SK-N-SH treated with all-trans-retinoic acid at 6 μM for 48 hours (cell line): ENCODE measurements around the gene ARHGAP26.

Source experiments
- ZNF565 ChIP-seq: fragments of 450-650 bp; formaldehyde crosslinking; conservative IDR thresholded peaks from 2 replicates; pipeline ENCODE4 v1.5.0; 2020; ENCODE audit warnings: low read depth, mild to moderate bottlenecking, moderate library complexity
- ZNF70 ChIP-seq: fragments of 450-650 bp; formaldehyde crosslinking; IDR thresholded peaks from 2 replicates; pipeline ENCODE4 v1.5.0; 2020; ENCODE audit warnings: mild to moderate bottlenecking, moderate library complexity
- TF ChIP-seq, protein P1 (sequence below): fragments of 250-450 bp; sonication (Bioruptor Pico); IDR thresholded peaks from 2 replicates; pipeline ENCODE4 v1.8.0; 2021; ENCODE audit warnings: low read depth, mild to moderate bottlenecking, moderate library complexity, borderline replicate concordance
- TF ChIP-seq, protein P2 (sequence below): fragments of 250-450 bp; sonication (Bioruptor Pico); IDR thresholded peaks from 2 replicates; pipeline ENCODE4 v1.8.0; 2020; ENCODE audit warnings: mild to moderate bottlenecking, moderate library complexity, borderline replicate concordance
- TF ChIP-seq, protein P3 (sequence below): fragments of 250-450 bp; sonication (Bioruptor Pico); IDR thresholded peaks from 2 replicates; pipeline ENCODE4 v1.5.1; 2020; ENCODE audit warnings: low read depth, mild to moderate bottlenecking, moderate library complexity

DNA sequence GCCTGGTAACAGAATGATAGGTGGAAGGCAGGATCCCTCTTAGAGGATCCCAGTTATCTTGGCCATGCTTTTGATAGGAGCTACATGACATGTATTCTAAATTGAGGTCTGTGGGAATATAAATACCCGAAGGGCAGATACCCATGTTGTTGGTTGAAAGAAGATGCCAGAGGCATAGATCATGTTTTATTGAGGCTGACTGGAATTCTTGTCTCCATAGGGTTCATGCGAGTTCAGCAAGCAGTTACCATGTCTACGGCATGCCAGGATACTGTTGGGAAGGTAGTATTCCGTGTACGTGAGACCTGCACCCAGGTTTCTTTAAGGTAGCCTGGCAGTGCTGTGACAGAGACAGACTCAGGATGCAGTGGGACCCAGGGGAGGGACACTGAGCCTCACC lies 402.6 kb downstream of the ARHGAP26 start:
- TF ChIP-seq, protein P1, sequence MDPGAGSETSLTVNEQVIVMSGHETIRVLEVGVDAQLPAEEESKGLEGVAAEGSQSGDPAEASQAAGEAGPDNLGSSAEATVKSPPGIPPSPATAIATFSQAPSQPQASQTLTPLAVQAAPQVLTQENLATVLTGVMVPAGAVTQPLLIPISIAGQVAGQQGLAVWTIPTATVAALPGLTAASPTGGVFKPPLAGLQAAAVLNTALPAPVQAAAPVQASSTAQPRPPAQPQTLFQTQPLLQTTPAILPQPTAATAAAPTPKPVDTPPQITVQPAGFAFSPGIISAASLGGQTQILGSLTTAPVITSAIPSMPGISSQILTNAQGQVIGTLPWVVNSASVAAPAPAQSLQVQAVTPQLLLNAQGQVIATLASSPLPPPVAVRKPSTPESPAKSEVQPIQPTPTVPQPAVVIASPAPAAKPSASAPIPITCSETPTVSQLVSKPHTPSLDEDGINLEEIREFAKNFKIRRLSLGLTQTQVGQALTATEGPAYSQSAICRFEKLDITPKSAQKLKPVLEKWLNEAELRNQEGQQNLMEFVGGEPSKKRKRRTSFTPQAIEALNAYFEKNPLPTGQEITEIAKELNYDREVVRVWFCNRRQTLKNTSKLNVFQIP (CRISPR knock-in tag), result no peak
- TF ChIP-seq ZNF70 (CRISPR knock-in tag) (no peak), ZNF565 (CRISPR knock-in tag) (no peak)
- TF ChIP-seq, protein P2, sequence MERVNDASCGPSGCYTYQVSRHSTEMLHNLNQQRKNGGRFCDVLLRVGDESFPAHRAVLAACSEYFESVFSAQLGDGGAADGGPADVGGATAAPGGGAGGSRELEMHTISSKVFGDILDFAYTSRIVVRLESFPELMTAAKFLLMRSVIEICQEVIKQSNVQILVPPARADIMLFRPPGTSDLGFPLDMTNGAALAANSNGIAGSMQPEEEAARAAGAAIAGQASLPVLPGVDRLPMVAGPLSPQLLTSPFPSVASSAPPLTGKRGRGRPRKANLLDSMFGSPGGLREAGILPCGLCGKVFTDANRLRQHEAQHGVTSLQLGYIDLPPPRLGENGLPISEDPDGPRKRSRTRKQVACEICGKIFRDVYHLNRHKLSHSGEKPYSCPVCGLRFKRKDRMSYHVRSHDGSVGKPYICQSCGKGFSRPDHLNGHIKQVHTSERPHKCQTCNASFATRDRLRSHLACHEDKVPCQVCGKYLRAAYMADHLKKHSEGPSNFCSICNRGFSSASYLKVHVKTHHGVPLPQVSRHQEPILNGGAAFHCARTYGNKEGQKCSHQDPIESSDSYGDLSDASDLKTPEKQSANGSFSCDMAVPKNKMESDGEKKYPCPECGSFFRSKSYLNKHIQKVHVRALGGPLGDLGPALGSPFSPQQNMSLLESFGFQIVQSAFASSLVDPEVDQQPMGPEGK (CRISPR knock-in tag), result no peak
- TF ChIP-seq, protein P3, sequence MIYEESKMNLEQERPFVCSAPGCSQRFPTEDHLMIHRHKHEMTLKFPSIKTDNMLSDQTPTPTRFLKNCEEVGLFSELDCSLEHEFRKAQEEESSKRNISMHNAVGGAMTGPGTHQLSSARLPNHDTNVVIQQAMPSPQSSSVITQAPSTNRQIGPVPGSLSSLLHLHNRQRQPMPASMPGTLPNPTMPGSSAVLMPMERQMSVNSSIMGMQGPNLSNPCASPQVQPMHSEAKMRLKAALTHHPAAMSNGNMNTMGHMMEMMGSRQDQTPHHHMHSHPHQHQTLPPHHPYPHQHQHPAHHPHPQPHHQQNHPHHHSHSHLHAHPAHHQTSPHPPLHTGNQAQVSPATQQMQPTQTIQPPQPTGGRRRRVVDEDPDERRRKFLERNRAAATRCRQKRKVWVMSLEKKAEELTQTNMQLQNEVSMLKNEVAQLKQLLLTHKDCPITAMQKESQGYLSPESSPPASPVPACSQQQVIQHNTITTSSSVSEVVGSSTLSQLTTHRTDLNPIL (CRISPR knock-in tag), result no peak
